HG03558 (cell line): ENCODE data around the gene NPC2.
"Not testable (repeated sequence)": the region's sequence is repeated elsewhere in the genome, so short reads cannot be mapped to it uniquely, and the experiment has no call there.

Experiments used
- ATAC-seq: cut with Tn5 transposase; IDR thresholded peaks from one replicate; pipeline ENCODE4 v1.9.1; 2021; ENCODE audit warnings: moderate number of reproducible peaks; ENCODE audit not compliant: unreplicated experiment; ENCODE audit errors: extremely low read depth

Gene NPC2

DNA sequence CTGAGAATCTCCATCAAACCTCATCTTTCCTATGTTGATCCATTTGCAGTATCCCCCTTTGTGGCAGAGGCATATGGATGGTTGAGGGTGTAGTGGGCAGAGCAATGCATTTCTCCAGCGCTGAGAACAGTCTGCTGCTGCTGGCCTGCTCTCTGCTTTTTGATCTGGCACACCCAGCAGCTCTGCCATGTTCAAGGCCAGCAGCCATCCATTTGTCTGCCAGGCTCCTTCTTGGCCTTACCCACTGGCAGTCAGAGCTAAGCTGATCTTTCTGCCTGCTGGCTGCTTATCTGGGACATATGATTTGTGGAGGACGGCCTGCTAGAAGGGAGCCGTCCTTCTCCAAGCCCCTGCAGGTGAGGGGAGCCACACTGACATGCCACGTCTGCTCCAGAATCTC lies 17.0 kb downstream of the NPC2 start:
- no peak for ATAC-seq

DNA sequence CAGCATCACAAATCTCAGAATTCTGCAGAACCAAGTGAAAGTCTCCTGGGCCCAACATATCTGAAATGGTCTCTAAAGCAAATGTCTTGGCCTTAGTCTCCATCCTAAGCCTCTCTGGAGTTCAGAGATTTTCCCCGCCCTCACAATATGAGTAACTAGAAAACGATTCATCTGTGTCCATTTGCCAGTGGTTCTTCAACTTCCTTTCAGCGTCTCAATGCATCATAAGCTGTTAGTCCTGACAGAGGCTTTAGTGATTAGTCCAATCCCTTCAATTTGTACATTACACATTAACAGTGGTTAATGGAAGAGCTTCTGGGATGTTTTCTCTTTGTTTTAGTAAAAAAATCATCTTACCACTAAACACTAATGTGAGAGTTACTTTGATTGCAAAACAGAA lies 17.4 kb downstream of the NPC2 start:
- ATAC-seq: no peak

GRCh38 chr14:74474376-74474775 lies 18.7 kb downstream of the NPC2 start:
- ATAC-seq: no peak

DNA sequence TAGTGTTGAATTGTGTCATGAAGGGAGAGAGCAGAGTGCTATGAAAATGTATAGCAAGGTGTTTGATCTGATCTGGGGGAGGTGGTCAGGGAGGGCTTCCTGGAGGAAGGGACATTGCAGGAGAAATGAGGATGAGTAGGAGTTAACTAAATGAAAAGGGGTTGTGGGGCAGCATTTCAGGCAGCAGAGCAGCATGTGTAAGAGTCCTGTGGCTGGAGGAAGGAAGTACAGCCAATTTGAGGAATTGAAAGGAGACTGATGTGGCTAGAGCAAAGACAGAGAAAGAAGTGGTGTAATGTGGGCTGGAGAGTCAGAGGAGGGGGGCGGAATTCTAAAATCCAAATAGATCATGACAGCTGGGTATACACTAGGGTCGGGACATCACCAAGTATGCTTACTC lies 20.5 kb downstream of the NPC2 start:
- ATAC-seq: no peak

GRCh38 chr14:74469548-74470518 lies 23.3 kb downstream of the NPC2 start:
- no peak for ATAC-seq

DNA sequence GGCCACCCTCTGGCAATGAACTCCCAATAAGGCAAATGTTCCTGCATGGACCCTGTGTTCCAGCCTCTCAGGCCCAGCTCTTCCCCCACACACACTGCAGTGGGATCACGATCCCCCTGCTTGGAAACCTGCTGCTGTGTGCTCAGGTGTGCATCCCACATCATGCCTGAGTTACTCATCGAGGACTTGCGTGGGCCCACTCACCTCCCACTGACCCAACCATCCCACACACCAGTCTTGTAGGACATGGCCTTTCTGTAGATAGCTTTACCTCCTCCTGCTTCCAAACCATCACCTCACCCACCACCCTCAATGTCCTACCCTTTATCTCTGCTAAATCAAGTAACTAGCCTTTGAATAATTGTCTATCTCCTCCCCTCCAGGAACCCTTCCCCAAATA lies 24.6 kb downstream of the NPC2 start:
- no peak for ATAC-seq

DNA sequence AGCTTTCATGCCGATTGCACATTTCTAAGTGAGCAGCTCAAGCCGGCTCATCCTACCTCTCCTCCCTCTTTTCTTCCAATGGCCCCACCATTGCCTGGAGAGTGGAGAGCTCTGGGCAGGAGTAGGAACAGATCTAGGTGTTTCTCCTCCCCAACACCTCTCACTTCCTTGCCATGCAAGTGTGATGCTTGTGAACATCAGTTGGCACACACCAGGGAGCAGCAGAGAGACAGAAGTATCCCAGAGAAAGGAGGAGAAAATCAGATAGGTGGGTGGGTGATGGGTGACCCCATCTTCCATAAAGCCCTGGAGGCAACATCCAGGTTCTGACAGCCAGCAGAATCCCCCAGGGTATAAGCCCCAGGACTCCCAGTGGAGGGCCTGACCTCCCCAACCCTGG lies 27.8 kb downstream of the NPC2 start:
- no peak for ATAC-seq

- ATAC-seq: no peak
Measured at GRCh38 chr14:74464785-74465184, 28.3 kb downstream of the NPC2 start.

- ATAC-seq: no peak
Measured at GRCh38 chr14:74463697-74464096, 29.4 kb downstream of the NPC2 start.

GRCh38 chr14:74462993-74463392 lies 30.1 kb downstream of the NPC2 start:
- ATAC-seq: no peak

DNA sequence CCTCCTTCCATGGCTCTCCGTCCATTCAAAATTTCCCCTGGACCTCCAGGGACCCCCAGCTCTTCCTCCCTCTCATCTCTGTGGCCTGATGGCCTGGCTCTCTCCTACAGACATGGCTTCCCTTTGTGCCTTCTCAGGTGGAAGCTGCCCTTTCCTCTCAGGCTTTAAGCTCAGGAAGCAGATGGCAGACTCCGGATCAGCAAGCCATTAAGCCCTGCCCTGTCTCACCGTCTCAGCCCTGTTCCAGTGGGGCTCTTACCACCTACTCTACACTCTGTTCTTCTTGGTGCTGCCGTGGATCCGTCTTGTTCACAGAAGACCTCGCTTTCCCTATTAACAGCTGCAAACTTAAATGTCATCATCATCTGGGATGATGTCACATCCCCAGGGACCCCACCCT lies 33.1 kb downstream of the NPC2 start:
- ATAC-seq: no peak

DNA sequence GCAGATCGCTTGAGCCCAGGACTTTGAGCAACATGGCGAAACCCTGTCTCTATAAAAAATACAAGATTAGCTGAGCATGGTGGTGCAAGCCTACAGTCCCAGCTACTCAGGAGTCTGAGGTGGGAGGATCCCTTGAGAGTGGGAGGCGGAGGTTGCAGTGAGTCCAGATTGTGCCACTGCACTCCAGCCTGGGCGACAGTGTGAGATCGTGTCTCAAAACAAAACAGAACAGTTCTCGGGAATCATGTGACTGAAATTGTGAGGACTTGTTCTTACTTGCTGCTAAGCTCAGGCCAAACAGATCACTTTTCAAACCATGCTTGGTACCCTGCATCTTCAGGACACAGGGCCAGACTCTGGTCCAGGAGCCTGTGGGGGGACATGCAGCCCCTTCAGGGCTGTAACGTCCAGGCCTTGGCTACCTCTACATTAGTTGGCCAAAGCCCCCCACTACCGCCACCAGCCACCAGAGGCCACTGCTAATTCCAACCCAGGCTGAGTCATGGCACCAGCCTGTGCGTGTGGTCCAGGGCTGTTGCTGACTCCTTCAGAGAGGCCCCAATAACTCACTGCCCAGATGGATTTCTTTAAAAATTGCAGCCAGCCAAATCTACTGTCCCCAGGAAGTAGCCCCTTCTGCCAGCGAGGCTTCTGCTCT lies 33.7 kb downstream of the NPC2 start:
- no peak for ATAC-seq

GRCh38 chr14:74457565-74457895 lies 35.6 kb downstream of the NPC2 start:
- no peak for ATAC-seq

- no peak for ATAC-seq
Measured at GRCh38 chr14:74456684-74457564, 36.2 kb downstream of the NPC2 start.

DNA sequence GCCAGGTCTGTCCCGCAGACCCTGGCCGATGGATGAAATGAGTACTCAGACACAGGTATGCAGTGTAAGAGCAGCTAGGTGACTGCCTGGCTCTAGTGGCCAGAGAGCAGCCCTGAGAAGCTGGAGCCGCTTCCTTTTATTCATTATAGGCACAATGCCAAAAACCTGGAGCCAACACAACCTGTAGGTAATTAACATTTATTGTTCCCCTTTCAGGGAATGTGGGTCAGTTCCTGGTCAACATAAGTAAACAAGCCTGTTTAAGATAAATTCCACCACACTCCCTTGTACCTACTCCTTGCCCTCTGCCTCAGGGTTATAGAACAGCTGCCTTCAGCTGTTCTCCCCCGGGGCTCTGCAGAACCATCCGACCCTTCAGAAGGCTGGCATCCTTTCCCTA lies 38.7 kb downstream of the NPC2 start:
- ATAC-seq: not testable (repeated sequence)

- no peak for ATAC-seq
Measured at GRCh38 chr14:74444866-74445265, 48.2 kb downstream of the NPC2 start.

DNA sequence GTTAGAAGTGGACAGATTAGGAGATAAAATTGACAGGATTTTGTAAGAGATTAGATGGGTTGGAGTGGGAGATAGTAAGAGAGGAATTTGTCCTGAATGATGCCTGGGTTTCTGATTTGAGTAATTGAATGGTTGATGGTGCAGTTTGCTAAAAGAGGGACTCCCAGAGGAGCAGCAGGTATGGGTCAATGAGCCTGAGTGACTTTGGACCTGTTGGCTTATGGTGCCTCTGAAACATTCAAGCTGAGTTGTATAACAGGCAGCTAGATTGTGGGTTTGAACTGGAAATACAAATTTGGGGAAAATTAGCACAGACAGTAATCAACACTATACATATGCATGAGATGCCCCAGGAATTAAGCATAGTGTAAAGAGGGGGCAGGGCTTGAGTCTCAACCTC lies 50.3 kb downstream of the NPC2 start:
- no peak for ATAC-seq

DNA sequence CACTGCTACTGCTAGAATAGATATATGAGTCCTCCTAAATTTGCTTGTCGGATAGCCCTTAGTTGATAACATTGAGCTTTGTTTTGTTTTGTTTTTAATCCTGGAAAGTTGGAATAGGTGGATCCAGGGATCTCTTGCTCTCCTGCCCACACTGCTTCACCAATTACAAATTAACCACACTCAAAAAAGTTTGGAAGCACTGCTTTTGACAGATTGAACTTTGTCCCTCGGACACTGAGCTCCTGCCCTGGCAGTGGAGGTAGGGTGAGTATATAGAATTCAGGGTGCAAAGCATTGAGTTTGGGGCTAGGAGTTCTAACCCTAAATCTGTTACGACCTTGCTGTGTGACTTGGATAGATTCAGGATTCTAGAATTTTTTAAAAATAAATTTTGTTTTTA lies 52.0 kb downstream of the NPC2 start:
- ATAC-seq: no peak

DNA sequence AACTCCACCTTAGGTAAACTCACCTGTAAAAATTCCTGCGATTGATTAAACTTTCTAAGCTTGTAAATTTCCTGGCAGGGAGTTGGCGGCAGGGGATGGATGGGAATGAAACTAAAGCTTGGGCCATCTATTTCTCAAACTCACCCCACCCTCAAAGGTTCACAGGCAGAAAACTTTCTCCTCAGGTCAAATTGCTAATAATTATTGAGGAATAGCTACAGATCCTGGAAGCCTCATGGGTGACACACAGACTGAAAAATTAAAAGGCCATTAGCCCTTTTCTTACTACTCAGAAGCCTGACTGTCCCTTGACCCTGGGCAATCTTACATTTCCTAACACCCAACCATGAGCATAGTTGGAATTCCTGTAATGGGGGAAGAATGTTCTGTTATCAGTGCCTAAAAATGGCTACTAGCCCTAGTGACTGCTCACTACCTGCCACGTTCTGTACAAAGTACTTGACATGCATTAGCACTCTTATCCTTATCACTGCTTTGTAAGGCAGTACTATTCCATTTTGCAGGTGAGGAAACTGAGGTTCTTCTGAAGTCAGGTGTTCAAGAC lies 54.7 kb downstream of the NPC2 start:
- ATAC-seq: no peak

DNA sequence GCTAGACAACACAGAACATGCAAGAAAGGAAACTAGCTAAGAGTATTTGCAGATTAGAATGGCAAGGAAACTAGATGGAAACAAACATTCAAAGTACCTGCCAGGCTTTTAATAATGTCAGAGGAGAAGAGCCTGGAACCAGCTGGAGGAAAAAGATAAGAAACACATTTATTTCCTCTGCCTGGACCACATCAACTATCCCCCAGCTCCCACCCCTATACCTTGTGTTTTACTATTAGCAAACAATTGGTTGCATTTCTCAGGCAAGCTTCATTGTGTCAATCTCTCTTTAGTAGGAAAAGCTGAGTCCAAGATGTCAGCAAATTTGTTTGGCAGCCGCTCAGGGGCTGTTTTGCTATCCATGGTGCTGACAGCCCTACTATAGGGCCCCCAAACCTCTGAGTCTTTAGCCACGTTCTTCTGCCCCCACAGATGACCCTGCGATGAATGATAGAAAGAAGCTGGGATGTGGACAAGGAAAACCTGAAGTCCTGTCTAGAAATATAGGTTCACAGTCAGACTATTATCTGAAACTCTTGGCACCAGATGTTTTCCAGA lies 55.5 kb downstream of the NPC2 start:
- no peak for ATAC-seq
